ENCODE measurements around the gene DNAH3. TPM values are rescaled to one million over a fixed set of nuclear protein-coding genes. Genes with fewer than 3 reads are reported as not detected.

The DNAH3 gene
- total RNA-seq, 4 donors from 2014 or later = 0.66 TPM; not detected in 3

GRCh38 chr16:21038197-21038596 lies 112.4 kb downstream of the DNAH3 start:
- TF ChIP-seq CTCF (IDR thresholded peaks at IDR 0.05; ENCODE audit: low read depth) = no peak

- TF ChIP-seq CTCF (IDR thresholded peaks at IDR 0.05; ENCODE audit: low read depth) = no peak
Observed at GRCh38 chr16:21037736-21038135, 112.9 kb downstream of the DNAH3 start.

- no peak for TF ChIP-seq CTCF (IDR thresholded peaks at IDR 0.05; ENCODE audit: low read depth)
Observed at GRCh38 chr16:21037168-21037567, 113.5 kb downstream of the DNAH3 start.

DNA sequence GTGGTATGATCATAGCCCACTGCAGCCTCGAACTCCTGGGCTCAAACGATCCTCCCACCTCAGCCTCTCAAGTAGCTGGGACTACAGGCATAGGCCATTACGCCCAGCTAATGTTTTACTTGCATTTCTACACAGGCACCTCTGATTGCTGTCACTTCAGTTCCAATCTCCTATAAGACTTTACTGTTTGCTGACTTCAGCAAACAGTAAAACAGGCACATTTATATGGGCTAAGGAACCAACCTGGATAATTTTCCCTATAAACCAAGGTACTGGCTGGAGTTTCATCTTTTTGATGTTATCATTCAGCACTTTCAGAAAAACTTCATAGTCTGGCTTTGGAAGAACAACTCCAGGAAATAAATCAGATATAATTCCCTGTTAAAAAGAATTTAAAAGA lies 114.2 kb downstream of the DNAH3 start:
- TF ChIP-seq CTCF (IDR thresholded peaks at IDR 0.05; ENCODE audit: low read depth) = no peak

DNA sequence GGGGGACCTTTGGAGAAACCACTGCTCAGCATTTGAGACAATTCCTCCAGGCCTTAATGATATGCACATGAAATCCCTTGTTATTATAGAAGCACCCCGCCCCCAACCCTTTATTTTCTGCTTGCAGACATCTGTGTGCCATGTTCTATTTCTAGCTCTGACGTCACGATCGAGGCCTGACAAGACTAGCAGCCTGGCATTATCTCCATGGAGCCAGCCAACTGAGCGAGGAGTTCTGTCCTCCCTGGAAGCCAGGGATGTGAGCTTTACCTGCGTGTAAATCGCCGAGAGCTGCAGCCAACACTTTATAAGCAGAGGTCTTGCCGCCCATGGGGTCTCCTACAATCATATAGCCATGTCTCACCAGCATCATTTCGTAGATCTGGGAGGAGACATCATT lies 116.9 kb downstream of the DNAH3 start:
- no peak for TF ChIP-seq CTCF (IDR thresholded peaks at IDR 0.05; ENCODE audit: low read depth)

- no peak for TF ChIP-seq CTCF (IDR thresholded peaks at IDR 0.05; ENCODE audit: low read depth)
Observed at GRCh38 chr16:21033264-21033663, 117.4 kb downstream of the DNAH3 start.

DNA sequence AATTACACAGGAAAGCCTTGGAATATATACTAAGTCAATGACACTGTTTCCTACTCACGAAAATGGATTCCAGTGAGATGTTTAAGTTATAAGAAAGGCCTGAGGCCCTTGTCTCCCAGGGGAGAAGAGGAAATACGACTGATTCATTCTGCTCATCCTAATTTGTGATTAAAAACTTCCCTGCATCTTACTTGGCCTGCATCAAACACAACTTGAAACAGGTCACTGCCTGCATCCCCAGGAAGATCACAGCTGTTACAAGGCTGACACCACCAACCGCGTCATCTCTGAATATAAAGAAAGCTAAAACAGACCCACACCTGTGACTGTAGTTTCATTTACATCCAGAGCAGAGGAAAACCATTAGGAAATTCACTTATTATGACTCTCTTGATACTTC lies 121.9 kb downstream of the DNAH3 start:
- no peak for TF ChIP-seq CTCF (IDR thresholded peaks at IDR 0.05; ENCODE audit: low read depth)
